Muscle layer of duodenum (tissue), 2 donors: ENCODE measurements around the gene AFAP1L2.
"Not testable (repeated sequence)": the region's sequence is repeated elsewhere in the genome, so short reads cannot be mapped to it uniquely, and the experiment has no call there.

Experiments
- H3K27ac ChIP-seq: one replicate; pipeline ENCODE4 v1.7.0; 2013; ENCODE audit warnings: mild to moderate bottlenecking, low read length
- H3K27me3 ChIP-seq: one replicate; pipeline ENCODE4 v1.7.0; 2013; ENCODE audit warnings: low read depth, mild to moderate bottlenecking, control low read depth, low read length
- H3K36me3 ChIP-seq, 2 donors: one replicate each; pipeline ENCODE4 v1.7.0; 2013; ENCODE audit warnings: low read length in 2 of 2, control low read depth in 1 of 2, mild to moderate bottlenecking in 1 of 2; ENCODE audit not compliant: insufficient read depth in 2 of 2, control insufficient read depth in 1 of 2
- H3K4me1 ChIP-seq, 2 donors: one replicate each; pipeline ENCODE4 v1.7.0; 2013; ENCODE audit warnings: low read length in 2 of 2, mild to moderate bottlenecking in 2 of 2, control low read depth in 1 of 2, moderate library complexity in 1 of 2; ENCODE audit not compliant: insufficient read depth in 2 of 2, control insufficient read depth in 1 of 2
- H3K4me3 ChIP-seq, 2 donors: one replicate each; pipeline ENCODE4 v1.7.0; 2013; ENCODE audit warnings: low read length in 2 of 2, low read depth in 1 of 2, mild to moderate bottlenecking in 1 of 2
- H3K9me3 ChIP-seq, 2 donors: one replicate each; pipeline ENCODE4 v1.7.0; 2013; ENCODE audit warnings: low read length in 2 of 2, control low read depth in 1 of 2, mild to moderate bottlenecking in 1 of 2; ENCODE audit not compliant: control insufficient read depth in 1 of 2
- donor health status: healthy.

The AFAP1L2 gene

GRCh38 chr10:114343623-114344505 lies 60.4 kb downstream of the AFAP1L2 start:
- H3K9me3 ChIP-seq = no peaks in the 10 kb centered on the region
- no peaks in the 10 kb centered on the region for H3K36me3 ChIP-seq
- no peaks in the 10 kb centered on the region for H3K27me3 ChIP-seq
- peaks cover 0 to 27% of the 10 kb centered on the region in 2 donors for H3K4me1 ChIP-seq
- H3K27ac ChIP-seq = no peak overlapping the region
- H3K4me3 ChIP-seq = no peak overlapping the region

GRCh38 chr10:114342976-114343375 lies 61.3 kb downstream of the AFAP1L2 start:
- Histone ChIP-seq H3K27ac (no peak overlapping the region), H3K9me3 (no peaks in the 10 kb centered on the region)

GRCh38 chr10:114340816-114341215 lies 63.5 kb downstream of the AFAP1L2 start:
- Histone ChIP-seq H3K27me3 (no peaks in the 10 kb centered on the region), H3K9me3 (no peaks in the 10 kb centered on the region), H3K36me3 (peaks cover 0 to 8% of the 10 kb centered on the region in 2 donors), H3K27ac (no peak overlapping the region), H3K4me3 (no peak overlapping the region), H3K4me1 (peaks cover 0 to 27% of the 10 kb centered on the region in 2 donors)

More at GRCh38 chr10:114342976-114343375, 61.3 kb downstream of the AFAP1L2 start:
- Histone ChIP-seq H3K4me3 (no peak overlapping the region), H3K4me1 (peaks cover 0 to 27% of the 10 kb centered on the region in 2 donors), H3K27me3 (no peaks in the 10 kb centered on the region), H3K36me3 (no peaks in the 10 kb centered on the region)

- H3K4me3 ChIP-seq = no peak overlapping the region
- peaks cover 5 to 24% of the 10 kb centered on the region in 2 donors for H3K4me1 ChIP-seq
- H3K27me3 ChIP-seq = no peaks in the 10 kb centered on the region
- no peaks in the 10 kb centered on the region for H3K9me3 ChIP-seq
- H3K36me3 ChIP-seq = peaks cover 0 to 8% of the 10 kb centered on the region in 2 donors
- no peak overlapping the region for H3K27ac ChIP-seq
These were observed 66.5 kb downstream of the AFAP1L2 start for GRCh38 chr10:114337510-114338462.

GRCh38 chr10:114336823-114337509 lies 67.3 kb downstream of the AFAP1L2 start:
- H3K4me1 ChIP-seq = peaks cover 5 to 32% of the 10 kb centered on the region in 2 donors
- H3K4me3 ChIP-seq = no peak overlapping the region
- H3K9me3 ChIP-seq = no peaks in the 10 kb centered on the region
- peaks cover 0 to 8% of the 10 kb centered on the region in 2 donors for H3K36me3 ChIP-seq
- no peak overlapping the region for H3K27ac ChIP-seq
- H3K27me3 ChIP-seq = no peaks in the 10 kb centered on the region

GRCh38 chr10:114335614-114336013 lies 68.7 kb downstream of the AFAP1L2 start:
- Histone ChIP-seq H3K4me1 (peaks cover 5 to 29% of the 10 kb centered on the region in 2 donors), H3K9me3 (no peaks in the 10 kb centered on the region), H3K27me3 (no peaks in the 10 kb centered on the region), H3K27ac (no peak overlapping the region), H3K36me3 (peaks cover 0 to 8% of the 10 kb centered on the region in 2 donors), H3K4me3 (no peak overlapping the region)

- Histone ChIP-seq H3K9me3 (no peaks in the 10 kb centered on the region), H3K27me3 (no peaks in the 10 kb centered on the region), H3K4me1 (peaks cover 5 to 37% of the 10 kb centered on the region in 2 donors), H3K4me3 (no peak overlapping the region), H3K27ac (no peak overlapping the region), H3K36me3 (peaks cover 0 to 8% of the 10 kb centered on the region in 2 donors)
These were observed 70.0 kb downstream of the AFAP1L2 start for GRCh38 chr10:114334301-114334700.

- not testable (repeated sequence) for H3K36me3 ChIP-seq, H3K9me3 ChIP-seq, H3K4me3 ChIP-seq, H3K27ac ChIP-seq, H3K27me3 ChIP-seq
- H3K4me1 ChIP-seq = peaks cover 5 to 46% of the 10 kb centered on the region in 2 donors
These were observed 70.9 kb downstream of the AFAP1L2 start for GRCh38 chr10:114333441-114333840.

- no peak overlapping the region for H3K27ac ChIP-seq
- no peaks in the 10 kb centered on the region for H3K27me3 ChIP-seq
- peaks cover 0 to 5% of the 10 kb centered on the region in 2 donors for H3K36me3 ChIP-seq
- H3K4me1 ChIP-seq = peaks cover 5 to 50% of the 10 kb centered on the region in 2 donors
- no peak overlapping the region for H3K4me3 ChIP-seq
- no peaks in the 10 kb centered on the region for H3K9me3 ChIP-seq
These were observed 71.8 kb downstream of the AFAP1L2 start for GRCh38 chr10:114332301-114333192.

- Histone ChIP-seq H3K27me3 (no peaks in the 10 kb centered on the region), H3K4me3 (no peak overlapping the region), H3K4me1 (peaks cover 5 to 47% of the 10 kb centered on the region in 2 donors), H3K27ac (no peak overlapping the region), H3K36me3 (no peaks in the 10 kb centered on the region), H3K9me3 (no peaks in the 10 kb centered on the region)
These were observed 74.5 kb downstream of the AFAP1L2 start for GRCh38 chr10:114329634-114330365.
